ENCODE results near the gene HOXB3.

The HOXB3 gene

GRCh38 chr17:48502901-48503300 lies 87.1 kb downstream of the HOXB3 start:
- Histone ChIP-seq H3K4me1 (ENCODE audit: control insufficient read depth in 2 of 2, insufficient read depth in 2 of 2, low read length in 2 of 2) (no peaks in the 10 kb centered on the region), H3K27ac (ENCODE audit: low read depth in 2 of 2, low read length in 2 of 2) (no peak overlapping the region)

DNA sequence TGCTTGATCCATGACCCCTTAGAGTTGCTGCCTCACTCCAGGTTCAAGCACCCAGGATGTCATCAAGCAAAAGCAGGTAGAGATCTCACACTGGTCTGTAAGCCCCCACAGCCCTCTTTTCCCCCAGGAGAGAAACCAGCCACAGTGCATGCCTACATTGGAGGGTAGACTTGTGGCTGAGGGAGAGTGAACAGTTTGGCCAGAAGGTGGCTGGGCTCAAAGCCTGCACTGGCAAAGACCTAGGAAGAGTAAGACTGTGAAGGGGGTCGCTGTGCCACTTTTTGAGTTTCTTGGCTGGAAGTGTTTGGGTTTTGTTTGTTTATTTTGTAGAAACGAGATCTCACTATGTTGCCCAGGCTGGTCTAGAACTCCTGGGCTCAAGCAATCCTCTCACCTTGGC lies 87.7 kb downstream of the HOXB3 start:
- Histone ChIP-seq H3K4me3 (ENCODE audit: low read length in 2 of 2) (no peak overlapping the region), H3K36me3 (ENCODE audit: control insufficient read depth in 2 of 2, insufficient read depth in 2 of 2, low read length in 2 of 2) (no peaks in the 10 kb centered on the region), H3K9me3 (ENCODE audit: control insufficient read depth in 2 of 2, low read length in 2 of 2) (no peaks in the 10 kb centered on the region), H3K9ac (ENCODE audit: low read depth in 1 of 2, low read length in 2 of 2) (no peak overlapping the region), H3K27ac (ENCODE audit: low read depth in 2 of 2, low read length in 2 of 2) (no peak overlapping the region), H3K4me1 (ENCODE audit: control insufficient read depth in 2 of 2, insufficient read depth in 2 of 2, low read length in 2 of 2) (no peaks in the 10 kb centered on the region), H3K27me3 (ENCODE audit: control insufficient read depth in 2 of 2, insufficient read depth in 2 of 2, low read length in 2 of 2) (no peaks in the 10 kb centered on the region)

More at GRCh38 chr17:48502901-48503300, 87.1 kb downstream of the HOXB3 start:
- Histone ChIP-seq H3K9me3 (ENCODE audit: control insufficient read depth in 2 of 2, low read length in 2 of 2) (no peaks in the 10 kb centered on the region), H3K4me3 (ENCODE audit: low read length in 2 of 2) (no peak overlapping the region), H3K36me3 (ENCODE audit: control insufficient read depth in 2 of 2, insufficient read depth in 2 of 2, low read length in 2 of 2) (no peaks in the 10 kb centered on the region), H3K9ac (ENCODE audit: low read depth in 1 of 2, low read length in 2 of 2) (no peak overlapping the region), H3K27me3 (ENCODE audit: control insufficient read depth in 2 of 2, insufficient read depth in 2 of 2, low read length in 2 of 2) (no peaks in the 10 kb centered on the region)

GRCh38 chr17:48500435-48501426 lies 89.3 kb downstream of the HOXB3 start:
- Histone ChIP-seq H3K4me1 (ENCODE audit: control insufficient read depth in 2 of 2, insufficient read depth in 2 of 2, low read length in 2 of 2) (no peaks in the 10 kb centered on the region), H3K9me3 (ENCODE audit: control insufficient read depth in 2 of 2, low read length in 2 of 2) (no peaks in the 10 kb centered on the region), H3K27ac (ENCODE audit: low read depth in 2 of 2, low read length in 2 of 2) (no peak overlapping the region), H3K27me3 (ENCODE audit: control insufficient read depth in 2 of 2, insufficient read depth in 2 of 2, low read length in 2 of 2) (no peaks in the 10 kb centered on the region), H3K36me3 (ENCODE audit: control insufficient read depth in 2 of 2, insufficient read depth in 2 of 2, low read length in 2 of 2) (no peaks in the 10 kb centered on the region), H3K4me3 (ENCODE audit: low read length in 2 of 2) (no peak overlapping the region), H3K9ac (ENCODE audit: low read depth in 1 of 2, low read length in 2 of 2) (no peak overlapping the region)

- H3K4me3 ChIP-seq (ENCODE audit: low read length in 2 of 2) = no peak overlapping the region
- no peaks in the 10 kb centered on the region for H3K4me1 ChIP-seq (ENCODE audit: control insufficient read depth in 2 of 2, insufficient read depth in 2 of 2, low read length in 2 of 2)
- H3K36me3 ChIP-seq (ENCODE audit: control insufficient read depth in 2 of 2, insufficient read depth in 2 of 2, low read length in 2 of 2) = no peaks in the 10 kb centered on the region
- no peaks in the 10 kb centered on the region for H3K9me3 ChIP-seq (ENCODE audit: control insufficient read depth in 2 of 2, low read length in 2 of 2)
- no peak overlapping the region for H3K9ac ChIP-seq (ENCODE audit: low read depth in 1 of 2, low read length in 2 of 2)
- no peaks in the 10 kb centered on the region for H3K27me3 ChIP-seq (ENCODE audit: control insufficient read depth in 2 of 2, insufficient read depth in 2 of 2, low read length in 2 of 2)
- H3K27ac ChIP-seq (ENCODE audit: low read depth in 2 of 2, low read length in 2 of 2) = no peak overlapping the region
Measured at GRCh38 chr17:48499735-48500434, 90.2 kb downstream of the HOXB3 start.

- H3K36me3 ChIP-seq (ENCODE audit: control insufficient read depth in 2 of 2, insufficient read depth in 2 of 2, low read length in 2 of 2) = no peaks in the 10 kb centered on the region
- H3K27ac ChIP-seq (ENCODE audit: low read depth in 2 of 2, low read length in 2 of 2) = no peak overlapping the region
- H3K27me3 ChIP-seq (ENCODE audit: control insufficient read depth in 2 of 2, insufficient read depth in 2 of 2, low read length in 2 of 2) = no peaks in the 10 kb centered on the region
- H3K9me3 ChIP-seq (ENCODE audit: control insufficient read depth in 2 of 2, low read length in 2 of 2) = no peaks in the 10 kb centered on the region
- H3K4me1 ChIP-seq (ENCODE audit: control insufficient read depth in 2 of 2, insufficient read depth in 2 of 2, low read length in 2 of 2) = no peaks in the 10 kb centered on the region
- no peak overlapping the region for H3K9ac ChIP-seq (ENCODE audit: low read depth in 1 of 2, low read length in 2 of 2)
- no peak overlapping the region for H3K4me3 ChIP-seq (ENCODE audit: low read length in 2 of 2)
Measured at GRCh38 chr17:48499248-48499647, 90.8 kb downstream of the HOXB3 start.
